H9 (cell line): ENCODE results near the gene ZNHIT3. TPM values are rescaled to one million over a fixed set of nuclear protein-coding genes. Genes with fewer than 3 reads are reported as not detected.

ENCODE experiments used
- DNase-seq: peaks from one replicate; pipeline ENCODE4 v3.0.0-alpha.2; 2017
- H2AFZ ChIP-seq: one replicate; pipeline ENCODE4 v1.6.1; 2013; ENCODE audit warnings: mild to moderate bottlenecking, low read length, control low read depth, moderate library complexity
- H2AK5ac ChIP-seq: 2 replicates; pipeline ENCODE4 v1.6.1; 2013; ENCODE audit warnings: low read length, control low read depth, mixed read lengths; ENCODE audit not compliant: insufficient read length
- H2BK120ac ChIP-seq: one replicate; pipeline ENCODE4 v1.6.1; 2013; ENCODE audit warnings: low read depth, mild to moderate bottlenecking, low read length, control low read depth, inconsistent platforms; ENCODE audit not compliant: poor library complexity, severe bottlenecking
- H2BK12ac ChIP-seq: 2 replicates; pipeline ENCODE4 v1.6.1; 2013; ENCODE audit warnings: low read length, control low read depth, mixed read lengths, low read depth; ENCODE audit not compliant: insufficient read length
- H2BK15ac ChIP-seq: 2 replicates; pipeline ENCODE4 v1.6.1; 2013; ENCODE audit warnings: low read depth, low read length, control low read depth
- H2BK20ac ChIP-seq: one replicate; pipeline ENCODE4 v1.6.1; 2013; ENCODE audit warnings: low read depth, mild to moderate bottlenecking, low read length, control low read depth, inconsistent platforms; ENCODE audit not compliant: poor library complexity, severe bottlenecking
- H2BK5ac ChIP-seq: 2 replicates; pipeline ENCODE4 v1.6.1; 2013; ENCODE audit warnings: low read length, control low read depth, mixed read lengths; ENCODE audit not compliant: insufficient read length
- H3K14ac ChIP-seq: 2 replicates; pipeline ENCODE4 v1.6.1; 2013; ENCODE audit warnings: low read length, control low read depth; ENCODE audit not compliant: insufficient read depth
- H3K18ac ChIP-seq: 2 replicates; pipeline ENCODE4 v1.6.1; 2013; ENCODE audit warnings: low read depth, mild to moderate bottlenecking, mixed read lengths, low read length, control low read depth; ENCODE audit not compliant: insufficient read length
- H3K23ac ChIP-seq: 2 replicates; pipeline ENCODE4 v1.6.1; 2013; ENCODE audit warnings: low read length, control low read depth, mixed read lengths, low read depth; ENCODE audit not compliant: insufficient read length
- H3K23me2 ChIP-seq: 2 replicates; pipeline ENCODE4 v1.6.1; 2013; ENCODE audit warnings: low read depth, mild to moderate bottlenecking, mixed read lengths, low read length, control low read depth; ENCODE audit not compliant: insufficient read length, poor library complexity, severe bottlenecking
- H3K27ac ChIP-seq: 2 replicates; pipeline ENCODE4 v1.5.1; 2013; ENCODE audit warnings: low read length, control low read depth, mixed read lengths, low read depth; ENCODE audit not compliant: insufficient read length
- H3K27me3 ChIP-seq: 2 replicates; pipeline ENCODE4 v1.6.1; 2013; ENCODE audit warnings: low read length, control low read depth, inconsistent platforms; ENCODE audit not compliant: insufficient read depth
- H3K4ac ChIP-seq: 2 replicates; pipeline ENCODE4 v1.6.1; 2013; ENCODE audit warnings: low read depth, mild to moderate bottlenecking, control low read depth, inconsistent platforms, low read length, moderate library complexity
- H3K4me1 ChIP-seq: 2 replicates; pipeline ENCODE4 v1.6.1; 2013; ENCODE audit warnings: low read length, control low read depth, inconsistent platforms; ENCODE audit not compliant: insufficient read depth
- H3K4me2 ChIP-seq: 2 replicates; pipeline ENCODE4 v1.6.1; 2013; ENCODE audit warnings: low read length, control low read depth, mixed read lengths; ENCODE audit not compliant: insufficient read length, insufficient read depth
- H3K56ac ChIP-seq: 2 replicates; pipeline ENCODE4 v1.6.1; 2013; ENCODE audit warnings: low read depth, mild to moderate bottlenecking, mixed read lengths, low read length, control low read depth; ENCODE audit not compliant: insufficient read length
- H3K79me1 ChIP-seq: 2 replicates; pipeline ENCODE4 v1.6.1; 2013; ENCODE audit warnings: low read depth, mild to moderate bottlenecking, moderate library complexity, low read length, control low read depth, inconsistent platforms; ENCODE audit not compliant: insufficient read depth, poor library complexity, severe bottlenecking
- H3K79me2 ChIP-seq: 2 replicates; pipeline ENCODE4 v1.6.1; 2013; ENCODE audit warnings: low read length, control low read depth, inconsistent platforms; ENCODE audit not compliant: insufficient read depth
- H3K9ac ChIP-seq: 2 replicates; pipeline ENCODE4 v1.6.1; 2013; ENCODE audit warnings: low read length, control low read depth, mixed read lengths; ENCODE audit not compliant: insufficient read length; ENCODE audit errors: extremely low read depth
- H3K9me3 ChIP-seq: one replicate; pipeline ENCODE4 v1.6.1; 2013; ENCODE audit warnings: low read depth, low read length, inconsistent platforms; ENCODE audit not compliant: control insufficient read depth
- H3T11ph ChIP-seq: one replicate; pipeline ENCODE4 v1.6.1; 2013; ENCODE audit warnings: mild to moderate bottlenecking, low read length, control low read depth, inconsistent platforms
- H4K20me1 ChIP-seq: one replicate; pipeline ENCODE4 v1.6.1; 2013; ENCODE audit not compliant: control insufficient read depth, insufficient read length, insufficient read depth
- H4K5ac ChIP-seq: 2 replicates; pipeline ENCODE4 v1.6.1; 2013; ENCODE audit warnings: low read depth, mild to moderate bottlenecking, mixed read lengths, low read length, control low read depth; ENCODE audit not compliant: insufficient read length
- H4K8ac ChIP-seq: replicated peaks from 2 replicates; pipeline ENCODE4 v1.6.1; 2013; ENCODE audit warnings: low read length, control low read depth, mixed read lengths, low read depth; ENCODE audit not compliant: insufficient read length
- H4K91ac ChIP-seq: 2 replicates; pipeline ENCODE4 v1.6.1; 2013; ENCODE audit warnings: low read depth, mild to moderate bottlenecking, moderate library complexity, mixed read lengths, low read length, control low read depth; ENCODE audit not compliant: insufficient read length
- H3K27ac Mint-ChIP-seq, 3 experiments: 2 replicates in 2 of 3; 3 replicates in 1 of 3; pipeline ENCODE4 v1.8.0; 2020 to 2021; ENCODE audit warnings: mixed read lengths in 3 of 3, mild to moderate bottlenecking in 1 of 3, moderate library complexity in 1 of 3
- H3K27me3 Mint-ChIP-seq: 2 replicates; pipeline ENCODE4 v1.8.0; 2021; ENCODE audit warnings: low read depth, mild to moderate bottlenecking, moderate library complexity, mixed read lengths
- H3K36me3 Mint-ChIP-seq, 3 experiments: 2 replicates in 2 of 3; 3 replicates in 1 of 3; pipeline ENCODE4 v1.8.0; 2020 to 2021; ENCODE audit warnings: low read depth in 3 of 3, mixed read lengths in 3 of 3; ENCODE audit not compliant: insufficient read depth in 1 of 3
- H3K4me1 Mint-ChIP-seq, 2 experiments: 2 replicates each; pipeline ENCODE4 v1.8.0; 2020; ENCODE audit warnings: mixed read lengths in 2 of 2
- H3K4me3 Mint-ChIP-seq, 2 experiments: 2 replicates in 1 of 2; 3 replicates in 1 of 2; pipeline ENCODE4 v1.8.0; 2020 to 2021; ENCODE audit warnings: mild to moderate bottlenecking in 2 of 2, mixed read lengths in 2 of 2, moderate library complexity in 1 of 2
- H3K9me3 Mint-ChIP-seq, 2 experiments: 2 replicates in 1 of 2; 3 replicates in 1 of 2; pipeline ENCODE4 v1.8.0; 2020; ENCODE audit warnings: mild to moderate bottlenecking in 2 of 2, mixed read lengths in 2 of 2, moderate library complexity in 1 of 2
- CTCF ChIP-seq: fragments of 200-600 bp; sonication (generic); conservative IDR thresholded peaks from 3 replicates; pipeline ENCODE4 v1.8.0; 2021; ENCODE audit warnings: antibody characterized with exemption, mild to moderate bottlenecking
- WGBS: extraction: QIAGEN DNeasy Blood & Tissue Kit; methylation state at CpG from one replicate; pipeline ENCODE4 v1.1.7; 2013; ENCODE audit warnings: missing lambda C conversion rate, low lambda C conversion rate, mixed read lengths; ENCODE audit not compliant: insufficient read length; ENCODE audit errors: extremely low coverage; 5-methylcytosine and 5-hydroxymethylcytosine counted together
- total RNA-seq: library from RNA; stranded (reverse); gene quantifications from 2 replicates; pipeline ENCODE4 v1.2.1, GENCODE V29; 2021

The ZNHIT3 gene
- total RNA-seq, 1 experiment from 2014 or later, result 64.7 TPM

GRCh38 chr17:36532435-36532975, 46.0 kb downstream of the ZNHIT3 start:
- Histone ChIP-seq H3K9me3 (no peaks in the 10 kb centered on the region), H2BK15ac (no peak overlapping the region), H3K56ac (no peak overlapping the region), H3K4ac (no peak overlapping the region), H3K79me1 (peaks cover 7% of the 10 kb centered on the region), H3K18ac (no peak overlapping the region), H3T11ph (no peak overlapping the region), H4K20me1 (no peaks in the 10 kb centered on the region), H3K79me2 (peaks cover 5% of the 10 kb centered on the region; the same call in 1 of the 2 replicates), H4K5ac (no peak overlapping the region), H3K4me2 (no peak overlapping the region), H3K23ac (no peak overlapping the region), H3K27me3 (no peaks in the 10 kb centered on the region), H2AK5ac (no peak overlapping the region), H3K23me2 (peaks cover 7% of the 10 kb centered on the region), H2BK5ac (no peak overlapping the region), H3K4me1 (0 out of 2 replicates have a peak, but pooled peaks cover 2% of the 10 kb centered on the region), H2BK20ac (no peak overlapping the region), H2BK12ac (no peak overlapping the region), H2AFZ (no peak overlapping the region), H3K27ac (no peak overlapping the region), H4K8ac (no peak overlapping the region), H4K91ac (no peak overlapping the region), H3K14ac (no peak overlapping the region), H2BK120ac (no peak overlapping the region), H3K9ac (peak overlapping the region; percentile 24)
- H3K27me3 Mint-ChIP-seq, result peaks cover 1% of the 10 kb centered on the region; the same call in 1 of the 2 replicates
- H3K4me3 Mint-ChIP-seq, result peak overlapping the region; percentile 42 to 45; a peak in 2 of 5 replicates
- H3K27ac Mint-ChIP-seq, result peak overlapping the region in 1 of 3 experiments; percentile 44; a peak in 1 of 7 replicates
- DNase-seq, result no peak
- H3K9me3 Mint-ChIP-seq, result peaks cover 0 to 7% of the 10 kb centered on the region in 2 experiments; a peak in 3 of 5 replicates
- peaks cover 38 to 78% (median 48%) of the 10 kb centered on the region in 3 experiments for H3K36me3 Mint-ChIP-seq
- no CpG with 5 or more reads among the region's 2 CpGs for WGBS
- H3K4me1 Mint-ChIP-seq, result peaks cover 10 to 17% of the 10 kb centered on the region in 2 experiments
- no peak for TF ChIP-seq CTCF
